Measurements from ENCODE around the gene PTPRN2.

DNA sequence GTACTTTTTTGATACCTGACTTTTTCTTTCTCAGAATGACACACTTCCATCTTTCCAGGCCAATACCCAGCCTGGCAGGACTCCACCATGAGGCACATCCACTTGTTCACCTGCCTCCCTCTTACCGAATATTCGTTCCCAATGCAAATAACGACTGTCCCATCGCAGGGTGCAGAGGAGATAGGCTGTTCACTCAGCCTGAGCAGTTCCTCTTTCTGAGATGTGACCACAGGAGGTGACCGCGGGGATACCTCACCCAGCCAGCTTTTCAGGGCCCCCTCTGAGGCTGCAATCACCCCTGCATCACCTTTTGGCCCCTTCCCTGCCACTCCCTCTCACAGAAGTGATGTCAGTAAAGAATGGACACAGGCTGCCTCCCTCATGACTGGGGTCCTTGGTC lies 28.3 kb downstream of the PTPRN2 start:
- TF ChIP-seq, protein P1, sequence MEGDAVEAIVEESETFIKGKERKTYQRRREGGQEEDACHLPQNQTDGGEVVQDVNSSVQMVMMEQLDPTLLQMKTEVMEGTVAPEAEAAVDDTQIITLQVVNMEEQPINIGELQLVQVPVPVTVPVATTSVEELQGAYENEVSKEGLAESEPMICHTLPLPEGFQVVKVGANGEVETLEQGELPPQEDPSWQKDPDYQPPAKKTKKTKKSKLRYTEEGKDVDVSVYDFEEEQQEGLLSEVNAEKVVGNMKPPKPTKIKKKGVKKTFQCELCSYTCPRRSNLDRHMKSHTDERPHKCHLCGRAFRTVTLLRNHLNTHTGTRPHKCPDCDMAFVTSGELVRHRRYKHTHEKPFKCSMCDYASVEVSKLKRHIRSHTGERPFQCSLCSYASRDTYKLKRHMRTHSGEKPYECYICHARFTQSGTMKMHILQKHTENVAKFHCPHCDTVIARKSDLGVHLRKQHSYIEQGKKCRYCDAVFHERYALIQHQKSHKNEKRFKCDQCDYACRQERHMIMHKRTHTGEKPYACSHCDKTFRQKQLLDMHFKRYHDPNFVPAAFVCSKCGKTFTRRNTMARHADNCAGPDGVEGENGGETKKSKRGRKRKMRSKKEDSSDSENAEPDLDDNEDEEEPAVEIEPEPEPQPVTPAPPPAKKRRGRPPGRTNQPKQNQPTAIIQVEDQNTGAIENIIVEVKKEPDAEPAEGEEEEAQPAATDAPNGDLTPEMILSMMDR (conservative IDR thresholded peaks at IDR 0.05; ENCODE audit: low read depth, low read length), result no peak
- TF ChIP-seq EZH2 (IDR thresholded peaks at IDR 0.05; ENCODE audit: borderline replicate concordance, low read depth, low read length, poor library complexity, severe bottlenecking), result no peak

All from A673 (cell line).